Naive B cell (primary cell): ENCODE measurements around the gene TMC1. TPM values are rescaled to one million over a fixed set of nuclear protein-coding genes. Genes with fewer than 3 reads are reported as not detected.
"Not testable (repeated sequence)": the region's sequence is repeated elsewhere in the genome, so short reads cannot be mapped to it uniquely, and the experiment has no call there.

ENCODE experiments used
- ATAC-seq, 2 donors: fragments of 150-1000 bp; cut with Tn5 transposase; 2 replicates each; pipeline ENCODE4 v1.10.0; 2021; ENCODE audit warnings: low read depth in 2 of 2, mild to moderate bottlenecking in 2 of 2, moderate library complexity in 2 of 2
- DNase-seq: peaks from one replicate; pipeline ENCODE4 v3.0.0; 2022
- H3K27ac Mint-ChIP-seq, 6 donors: one replicate each; pipeline ENCODE4 v1.8.0; 2020 to 2022; ENCODE audit warnings: mild to moderate bottlenecking in 6 of 6, mixed read lengths in 6 of 6, moderate library complexity in 5 of 6, inconsistent platforms in 2 of 6
- H3K27me3 Mint-ChIP-seq, 3 donors: one replicate each; pipeline ENCODE4 v1.8.0; 2021 to 2022; ENCODE audit warnings: mixed read lengths in 3 of 3, mild to moderate bottlenecking in 1 of 3
- H3K36me3 Mint-ChIP-seq, 2 donors: one replicate each; pipeline ENCODE4 v1.8.0; 2020 to 2022; ENCODE audit warnings: mixed read lengths in 2 of 2, inconsistent platforms in 1 of 2, mild to moderate bottlenecking in 1 of 2
- H3K4me1 Mint-ChIP-seq, 3 donors: one replicate each; pipeline ENCODE4 v1.8.0; 2020 to 2022; ENCODE audit warnings: mixed read lengths in 3 of 3, inconsistent platforms in 1 of 3, mild to moderate bottlenecking in 1 of 3, moderate library complexity in 1 of 3
- H3K4me3 Mint-ChIP-seq, 8 donors: one replicate each; pipeline ENCODE4 v1.8.0; 2020 to 2022; ENCODE audit warnings: mild to moderate bottlenecking in 8 of 8, mixed read lengths in 8 of 8, moderate library complexity in 8 of 8, inconsistent platforms in 2 of 8
- H3K9me3 Mint-ChIP-seq, 7 donors: one replicate each; pipeline ENCODE4 v1.8.0; 2020 to 2022; ENCODE audit warnings: mixed read lengths in 7 of 7, mild to moderate bottlenecking in 5 of 7, inconsistent platforms in 2 of 7, moderate library complexity in 1 of 7
- polyA plus RNA-seq, 6 donors: library from polyadenylated mRNA; unstranded; fragments of 300-500 nt; fragmentation: Illumina TruSeq; gene quantifications; one replicate each; pipeline ENCODE4 v1.2.3, GENCODE V29; 2021; ENCODE audit warnings: low read depth in 6 of 6

Gene TMC1
- polyA plus RNA-seq, 6 donors from 2014 or later: not detected

DNA sequence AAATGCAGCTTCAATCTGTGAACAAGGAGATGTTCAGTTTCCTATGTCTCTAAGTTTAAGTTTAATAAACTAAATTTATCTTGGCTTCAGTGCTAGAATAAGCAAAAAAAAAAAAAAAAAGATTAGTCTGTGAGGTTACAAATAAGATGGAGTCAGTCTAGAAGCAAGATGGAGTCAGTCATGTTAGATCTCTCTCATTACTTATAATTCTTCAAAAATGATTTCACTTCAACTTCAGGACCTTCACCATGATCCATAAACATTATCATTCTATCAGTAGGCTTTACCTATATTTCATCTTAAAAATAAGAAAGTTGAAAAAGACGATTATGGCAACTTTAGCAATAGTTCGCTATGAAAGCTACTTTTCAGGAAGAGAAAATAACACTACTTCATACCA, 30.2 kb upstream of the TMC1 start:
- Mint-ChIP-seq H3K27ac (no peak overlapping the region), H3K4me3 (no peak overlapping the region), H3K9me3 (no peaks in the 10 kb centered on the region), H3K27me3 (peaks cover 0 to 4% (median 0%) of the 10 kb centered on the region in 3 donors), H3K36me3 (no peaks in the 10 kb centered on the region), H3K4me1 (no peaks in the 10 kb centered on the region)
- no peak for DNase-seq
- ATAC-seq: no peak

DNA sequence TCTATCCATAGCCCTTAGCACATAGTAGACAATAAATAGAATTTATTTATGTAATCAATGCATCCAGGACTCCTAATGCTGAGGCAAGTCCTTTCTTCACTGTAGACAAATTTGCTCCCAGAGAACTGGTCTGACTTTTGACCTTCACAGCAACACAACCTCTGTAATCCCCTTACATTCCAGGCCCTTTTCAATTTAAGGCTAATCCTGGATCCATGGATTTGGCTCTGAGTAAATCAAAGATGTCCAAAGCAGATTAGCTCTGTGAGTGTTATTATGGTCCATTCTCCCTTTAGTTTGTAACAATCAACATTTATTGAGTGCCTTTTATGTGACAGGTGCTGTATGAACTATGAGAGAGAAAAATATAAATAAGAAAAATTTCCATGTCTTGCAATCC, 27.4 kb upstream of the TMC1 start:
- Mint-ChIP-seq H3K27ac (no peak overlapping the region), H3K27me3 (peaks cover 9 to 16% (median 11%) of the 10 kb centered on the region in 3 donors), H3K36me3 (peaks cover 0 to 4% of the 10 kb centered on the region in 2 donors), H3K9me3 (no peaks in the 10 kb centered on the region), H3K4me1 (no peaks in the 10 kb centered on the region), H3K4me3 (no peak overlapping the region)
- DNase-seq: no peak
- no peak for ATAC-seq

DNA sequence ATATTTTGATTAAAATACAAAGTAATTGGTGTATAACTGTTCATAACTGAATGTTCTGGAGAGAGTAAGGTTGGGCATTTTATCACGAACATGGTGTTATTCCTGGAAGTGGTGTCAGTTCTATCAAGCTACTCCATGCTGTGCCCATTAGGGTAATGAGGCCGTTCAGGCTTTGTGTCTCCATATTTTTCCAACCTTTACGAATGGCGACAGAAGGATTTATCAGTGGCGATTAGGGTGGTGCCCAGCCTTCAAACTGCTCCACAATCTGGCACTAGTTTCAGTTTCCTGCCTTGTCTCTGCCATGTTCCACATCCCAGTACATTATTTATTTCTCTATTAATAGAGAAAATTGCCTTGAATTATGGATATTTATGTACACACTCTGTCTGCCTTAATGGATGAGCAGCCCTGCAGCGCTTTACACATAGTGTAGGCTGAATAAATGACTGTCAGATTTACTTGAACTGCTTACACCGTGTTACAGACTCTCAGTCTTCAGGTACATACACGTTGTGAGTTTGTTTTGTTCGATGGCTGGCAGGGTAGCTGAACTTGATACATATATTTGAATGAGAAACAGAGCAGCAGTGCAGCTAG, 23.9 kb upstream of the TMC1 start:
- Mint-ChIP-seq H3K27me3 (peaks cover 9 to 19% (median 14%) of the 10 kb centered on the region in 3 donors), H3K4me3 (no peak overlapping the region), H3K27ac (no peak overlapping the region), H3K36me3 (peaks cover 0 to 7% of the 10 kb centered on the region in 2 donors), H3K9me3 (peaks cover 0 to 10% (median 0%) of the 10 kb centered on the region in 7 donors), H3K4me1 (no peaks in the 10 kb centered on the region)
- DNase-seq: no peak
- no peak for ATAC-seq

DNA sequence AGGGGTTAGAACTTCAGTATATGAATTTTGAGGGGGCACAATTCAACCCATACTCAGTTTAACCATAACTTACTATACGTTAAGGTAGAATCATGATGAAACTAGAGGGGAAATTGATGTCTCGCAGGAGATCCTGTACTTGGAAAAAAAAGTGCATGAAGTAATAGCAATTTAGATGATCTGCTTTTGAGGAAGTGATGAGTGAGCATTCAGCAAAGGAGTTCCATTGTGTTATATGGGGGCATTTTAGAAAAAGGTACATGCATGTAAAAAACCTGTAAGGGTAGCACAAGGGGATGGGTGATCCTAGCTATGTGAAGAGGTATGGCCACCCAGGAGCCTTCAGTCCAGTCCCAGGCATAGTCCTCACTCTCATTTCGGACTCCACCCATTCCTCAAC, 14.8 kb upstream of the TMC1 start:
- H3K9me3 Mint-ChIP-seq: no peaks in the 10 kb centered on the region
- H3K27ac Mint-ChIP-seq: peak overlapping the region in 1 of 6 donors; percentile 17
- H3K4me3 Mint-ChIP-seq: no peak overlapping the region
- H3K4me1 Mint-ChIP-seq: no peaks in the 10 kb centered on the region
- H3K27me3 Mint-ChIP-seq: no peaks in the 10 kb centered on the region
- ATAC-seq: no peak
- no peak for DNase-seq
- no peaks in the 10 kb centered on the region for H3K36me3 Mint-ChIP-seq

DNA sequence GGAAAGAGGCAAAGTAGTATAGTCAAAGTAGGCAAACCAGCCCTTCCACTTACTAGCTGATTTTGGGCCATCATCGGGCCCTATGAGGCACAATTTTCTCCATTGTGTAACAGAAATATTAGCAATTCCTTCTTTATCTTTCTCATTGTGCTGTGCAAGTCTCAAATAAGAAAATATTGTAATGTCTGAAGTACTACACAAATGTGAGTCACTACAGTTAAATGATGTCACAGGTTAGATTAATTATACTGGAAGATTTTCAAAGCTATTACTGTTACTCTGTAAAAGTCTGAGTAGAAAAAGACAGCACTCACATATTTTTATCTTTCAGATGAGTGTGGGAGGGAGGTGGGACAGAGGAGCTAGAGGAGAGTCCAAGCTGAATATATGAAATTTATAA, 12.4 kb upstream of the TMC1 start:
- ATAC-seq (no peak), DNase-seq (no peak)
- H3K4me1 Mint-ChIP-seq: no peaks in the 10 kb centered on the region
- no peaks in the 10 kb centered on the region for H3K36me3 Mint-ChIP-seq
- H3K27ac Mint-ChIP-seq: no peak overlapping the region
- no peak overlapping the region for H3K4me3 Mint-ChIP-seq
- H3K27me3 Mint-ChIP-seq: no peaks in the 10 kb centered on the region
- H3K9me3 Mint-ChIP-seq: no peaks in the 10 kb centered on the region

DNA sequence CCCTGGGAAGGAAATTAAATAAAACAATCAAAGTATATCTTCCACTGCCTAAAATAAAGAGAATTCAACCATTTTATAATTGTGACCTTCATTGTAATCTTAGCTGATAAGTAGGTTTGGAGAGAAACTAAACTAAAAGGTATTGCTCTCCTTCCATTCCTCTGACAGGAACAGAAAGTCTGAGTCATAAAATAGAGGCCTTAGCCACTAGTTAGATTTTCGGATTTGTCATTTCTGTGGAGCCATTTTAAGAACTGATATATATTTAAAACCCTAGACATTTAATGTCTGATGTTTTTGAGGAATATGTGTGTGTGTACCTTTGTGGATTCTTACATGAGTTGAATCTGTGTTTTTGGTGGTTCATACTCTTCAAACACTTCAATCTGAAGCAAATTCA, 11.8 kb upstream of the TMC1 start:
- H3K9me3 Mint-ChIP-seq: no peaks in the 10 kb centered on the region
- ATAC-seq (no peak), DNase-seq (no peak)
- no peaks in the 10 kb centered on the region for H3K36me3 Mint-ChIP-seq
- H3K4me1 Mint-ChIP-seq: no peaks in the 10 kb centered on the region
- no peak overlapping the region for H3K27ac Mint-ChIP-seq
- H3K4me3 Mint-ChIP-seq: no peak overlapping the region
- no peaks in the 10 kb centered on the region for H3K27me3 Mint-ChIP-seq

DNA sequence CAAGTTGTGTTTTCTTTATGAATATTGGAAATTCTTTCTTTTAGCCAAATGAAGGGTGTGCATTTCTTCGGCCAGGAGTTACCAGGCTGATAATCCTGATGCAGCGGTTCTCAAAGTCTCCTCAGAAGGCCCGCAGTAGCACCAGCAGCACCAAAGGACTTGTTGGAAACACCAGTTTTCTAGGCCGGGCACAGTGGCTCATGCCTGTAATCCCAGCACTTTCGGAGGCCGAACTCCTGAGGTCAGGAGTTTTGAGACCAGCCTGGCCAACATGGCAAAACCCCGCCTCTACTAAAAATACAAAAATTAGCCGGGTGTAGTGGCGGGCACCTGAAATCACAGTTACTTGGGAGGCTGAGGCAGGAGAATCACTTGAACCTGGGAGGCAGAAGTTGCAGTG, 397 bp upstream of the TMC1 start:
- H3K4me3 Mint-ChIP-seq, H3K27me3 Mint-ChIP-seq, H3K4me1 Mint-ChIP-seq, DNase-seq, H3K36me3 Mint-ChIP-seq, H3K27ac Mint-ChIP-seq, ATAC-seq, H3K9me3 Mint-ChIP-seq: not testable (repeated sequence)

DNA sequence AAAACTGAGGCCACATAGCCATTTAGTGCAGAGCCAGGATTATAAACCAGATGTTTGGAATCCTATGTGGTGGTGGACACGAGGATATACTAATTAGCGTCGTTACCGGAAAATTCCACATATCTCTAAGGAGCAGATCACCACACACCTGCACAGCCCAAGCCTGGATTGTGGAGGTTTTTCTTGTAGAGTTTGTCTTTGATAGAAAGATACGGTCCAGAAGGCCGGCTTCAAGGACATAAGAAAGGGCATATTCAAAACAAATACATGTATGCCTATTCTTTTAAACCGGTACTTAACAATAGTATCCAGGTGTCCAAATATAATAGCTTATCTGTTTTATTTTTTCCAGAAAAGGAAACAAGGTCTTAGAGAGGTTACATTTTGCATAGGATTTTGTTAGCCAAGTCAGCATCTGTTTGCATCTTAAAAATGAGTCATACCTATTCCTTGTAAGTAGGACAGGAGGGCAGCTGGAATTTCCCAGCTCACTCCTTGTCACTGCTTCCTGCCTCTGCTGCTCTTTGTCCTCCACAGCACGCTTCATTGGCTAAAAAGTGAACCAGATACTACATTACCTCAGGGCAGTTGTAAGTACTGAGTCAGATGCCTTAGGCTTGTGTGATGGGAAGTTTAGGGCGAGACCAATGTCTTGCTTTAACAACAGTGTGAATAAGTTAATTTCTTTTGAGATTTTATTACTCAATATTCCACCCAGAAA, 3.6 kb downstream of the TMC1 start:
- DNase-seq (no peak), ATAC-seq (no peak)
- Mint-ChIP-seq H3K36me3 (no peaks in the 10 kb centered on the region), H3K9me3 (peaks cover 0 to 5% (median 0%) of the 10 kb centered on the region in 7 donors), H3K27me3 (peaks cover 9 to 16% (median 15%) of the 10 kb centered on the region in 3 donors), H3K4me3 (no peak overlapping the region), H3K4me1 (peaks cover 8 to 14% (median 14%) of the 10 kb centered on the region in 3 donors), H3K27ac (no peak overlapping the region)

DNA sequence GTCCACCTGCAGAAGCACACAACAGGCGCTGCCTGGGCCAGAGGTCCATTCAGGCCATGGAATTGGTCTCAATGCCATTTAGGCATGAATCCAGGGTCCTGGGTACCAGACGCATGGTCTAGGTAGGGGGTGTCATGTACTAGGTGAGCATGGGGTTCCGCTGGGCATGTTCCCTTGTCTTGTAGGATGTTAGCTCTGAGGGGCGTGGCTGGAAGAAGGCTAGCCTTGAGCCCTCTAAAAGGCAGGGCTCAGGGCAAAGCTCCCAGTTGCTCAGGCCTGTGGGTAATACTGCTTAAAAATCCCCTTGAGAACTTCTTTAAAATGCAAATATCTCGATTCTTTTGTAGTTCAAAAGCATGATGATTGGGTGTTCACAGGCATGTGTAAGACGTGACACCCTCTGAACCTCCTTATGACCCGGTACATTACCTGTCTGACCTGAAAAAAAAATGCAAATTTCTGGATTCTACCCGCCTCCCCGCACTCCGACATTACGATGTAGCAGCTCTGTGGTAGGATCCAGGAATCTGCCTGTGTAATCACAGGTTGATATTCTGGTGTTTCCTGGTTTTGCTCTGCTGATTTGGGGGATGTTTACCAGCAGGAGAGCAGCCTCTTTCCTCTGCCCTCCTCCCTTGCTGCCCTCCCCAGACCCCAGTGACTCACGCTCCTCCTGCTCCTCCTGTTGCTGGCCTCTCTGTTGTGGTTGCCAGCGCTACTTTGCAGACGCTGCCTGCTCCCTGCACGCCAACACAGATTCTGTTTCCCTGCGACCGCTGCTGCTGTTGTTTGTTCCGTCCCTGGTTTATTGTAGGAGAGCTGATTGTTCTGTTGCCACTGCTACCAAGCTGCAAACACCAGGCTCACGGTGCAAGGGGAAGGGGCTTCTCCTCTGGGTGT, 5.7 kb downstream of the TMC1 start:
- H3K4me1 Mint-ChIP-seq: peaks cover 8 to 14% (median 14%) of the 10 kb centered on the region in 3 donors
- H3K36me3 Mint-ChIP-seq: no peaks in the 10 kb centered on the region
- peak overlapping the region in 7 of 8 donors; percentile 47 to 84 (median 69) for H3K4me3 Mint-ChIP-seq
- DNase-seq: no peak
- H3K9me3 Mint-ChIP-seq: peaks cover 0 to 13% (median 4%) of the 10 kb centered on the region in 7 donors
- peaks cover 9 to 16% (median 14%) of the 10 kb centered on the region in 3 donors for H3K27me3 Mint-ChIP-seq
- peak overlapping the region in 4 of 6 donors; percentile 24 to 86 (median 52) for H3K27ac Mint-ChIP-seq
- ATAC-seq: peak; percentile 50 to 66

DNA sequence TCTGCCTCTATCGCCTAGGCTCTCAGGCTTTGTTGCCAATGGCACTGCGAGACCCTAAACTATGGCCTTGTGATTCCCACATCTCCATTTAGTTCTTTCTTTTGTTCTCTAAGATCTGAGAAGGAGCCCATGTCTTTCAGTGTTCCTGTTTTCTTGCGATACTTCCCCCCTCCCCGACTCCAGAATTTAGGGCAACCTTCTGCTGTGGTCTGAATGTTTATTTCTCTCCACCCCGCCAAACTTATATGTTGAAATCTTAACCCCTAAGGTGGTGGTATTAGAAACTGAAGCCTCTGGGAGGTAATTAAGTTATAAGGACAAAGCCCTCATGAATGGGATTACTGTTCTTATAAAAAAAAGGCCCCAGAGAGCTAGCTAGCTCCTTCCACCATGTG, 6.4 kb downstream of the TMC1 start:
- H3K27ac Mint-ChIP-seq: peak overlapping the region in 2 of 6 donors; percentile 56 to 65
- DNase-seq (no peak), ATAC-seq (no peak)
- peak overlapping the region in 7 of 8 donors; percentile 47 to 84 (median 69) for H3K4me3 Mint-ChIP-seq
- peaks cover 9 to 20% (median 11%) of the 10 kb centered on the region in 3 donors for H3K27me3 Mint-ChIP-seq
- H3K36me3 Mint-ChIP-seq: no peaks in the 10 kb centered on the region
- H3K9me3 Mint-ChIP-seq: peaks cover 0 to 13% (median 4%) of the 10 kb centered on the region in 7 donors
- H3K4me1 Mint-ChIP-seq: peaks cover 8 to 14% (median 14%) of the 10 kb centered on the region in 3 donors

DNA sequence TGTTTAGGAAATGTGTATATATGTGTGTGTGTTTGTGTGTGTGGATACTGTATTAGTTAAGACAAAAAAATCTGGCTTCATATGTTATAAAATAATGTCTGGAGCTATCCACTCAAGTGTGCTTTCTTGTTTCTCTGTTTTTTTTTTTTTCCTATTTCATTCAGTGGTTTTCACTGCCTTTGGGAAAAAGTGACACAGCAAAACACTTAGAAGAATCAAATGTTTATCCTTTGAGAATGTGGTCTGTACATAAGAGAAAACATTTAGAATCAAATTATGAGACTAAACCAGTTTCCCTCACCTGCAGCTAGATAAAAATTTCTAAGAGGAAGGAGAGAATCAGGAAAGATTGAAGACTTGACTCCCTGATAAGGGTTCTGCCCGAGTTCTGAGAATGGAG, 8.1 kb downstream of the TMC1 start:
- no peak overlapping the region for H3K27ac Mint-ChIP-seq
- H3K9me3 Mint-ChIP-seq: peaks cover 0 to 13% (median 4%) of the 10 kb centered on the region in 7 donors
- H3K36me3 Mint-ChIP-seq: no peaks in the 10 kb centered on the region
- peaks cover 9 to 29% (median 11%) of the 10 kb centered on the region in 3 donors for H3K27me3 Mint-ChIP-seq
- H3K4me3 Mint-ChIP-seq: no peak overlapping the region
- ATAC-seq: no peak
- peaks cover 8 to 14% (median 14%) of the 10 kb centered on the region in 3 donors for H3K4me1 Mint-ChIP-seq
- no peak for DNase-seq

DNA sequence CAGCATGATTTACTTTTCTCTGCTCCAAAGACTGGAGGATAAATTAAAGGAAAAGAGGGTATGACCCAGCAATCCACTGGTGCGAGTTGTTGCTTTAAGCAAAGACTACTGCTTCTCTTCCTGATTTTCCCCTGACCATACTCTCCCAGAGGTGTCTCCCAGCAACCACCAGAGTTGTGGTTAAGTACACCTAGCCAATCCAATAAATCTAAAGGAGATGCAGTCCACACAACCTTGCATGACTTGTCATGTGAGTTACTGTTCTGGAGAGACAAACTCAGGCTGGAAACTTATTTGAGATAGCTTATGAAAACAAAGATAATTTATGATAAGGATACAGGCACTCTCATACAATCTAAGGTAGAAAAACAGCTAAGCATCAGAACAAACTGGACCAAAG, 11.9 kb downstream of the TMC1 start:
- Mint-ChIP-seq H3K4me1 (no peaks in the 10 kb centered on the region), H3K4me3 (no peak overlapping the region), H3K27ac (no peak overlapping the region), H3K27me3 (peaks cover 0 to 25% (median 11%) of the 10 kb centered on the region in 3 donors), H3K36me3 (no peaks in the 10 kb centered on the region), H3K9me3 (peaks cover 0 to 20% (median 4%) of the 10 kb centered on the region in 7 donors)
- DNase-seq (no peak), ATAC-seq (no peak)

DNA sequence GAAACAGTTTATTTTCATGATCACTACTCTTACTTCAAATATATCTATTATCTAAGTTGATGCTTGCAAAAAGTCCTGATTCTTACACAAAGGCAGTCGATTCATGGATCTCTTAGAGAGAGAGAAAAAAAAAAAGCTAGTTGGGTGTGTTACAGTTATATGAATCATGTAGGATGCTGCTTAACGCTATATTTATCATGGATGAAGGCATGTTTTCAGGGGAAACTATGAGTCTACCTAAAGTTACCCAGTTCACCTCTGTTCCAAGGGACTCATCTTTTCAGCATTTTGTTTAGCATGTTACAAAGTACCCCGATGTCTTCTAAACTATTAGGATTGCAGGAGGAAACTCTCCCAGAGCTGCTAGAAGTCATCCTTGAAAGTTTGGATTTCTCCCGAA, 13.5 kb downstream of the TMC1 start:
- H3K4me3 Mint-ChIP-seq: no peak overlapping the region
- peaks cover 0 to 16% (median 2%) of the 10 kb centered on the region in 7 donors for H3K9me3 Mint-ChIP-seq
- no peak overlapping the region for H3K27ac Mint-ChIP-seq
- ATAC-seq (no peak), DNase-seq (no peak)
- no peaks in the 10 kb centered on the region for H3K4me1 Mint-ChIP-seq
- H3K27me3 Mint-ChIP-seq: peaks cover 5 to 25% (median 7%) of the 10 kb centered on the region in 3 donors
- no peaks in the 10 kb centered on the region for H3K36me3 Mint-ChIP-seq
